Uterus (tissue), 4 donors: Measurements from ENCODE around the gene SOX5. TPM values are rescaled to one million over a fixed set of nuclear protein-coding genes. Genes with fewer than 3 reads are reported as not detected.

Experiments used
- DNase-seq, 2 donors: peaks; one replicate each; pipeline ENCODE4 v3.0.0-alpha.2; 2019 to 2020
- H3K27ac ChIP-seq, 2 donors: fragments of 200-600 bp; sonication (generic); 1 replicate in 1 of 2; 2 replicates in 1 of 2; pipeline ENCODE4 v1.5.1; 2016 to 2018
- H3K27me3 ChIP-seq, 2 donors: fragments of 200-600 bp; sonication (generic); one replicate each; pipeline ENCODE4 v1.5.1; 2018 to 2019; ENCODE audit warnings: control low read depth in 1 of 2
- H3K36me3 ChIP-seq, 2 donors: fragments of 200-600 bp; sonication (generic); one replicate each; pipeline ENCODE4 v1.5.1; 2019; ENCODE audit warnings: control low read depth in 1 of 2
- H3K4me1 ChIP-seq, 2 donors: fragments of 200-600 bp; sonication (generic); one replicate each; pipeline ENCODE4 v1.5.1; 2018 to 2019; ENCODE audit warnings: control low read depth in 1 of 2
- H3K4me3 ChIP-seq, 2 donors: fragments of 200-600 bp; sonication (generic); 1 replicate in 1 of 2; 2 replicates in 1 of 2; pipeline ENCODE4 v1.5.1; 2018 to 2019; ENCODE audit warnings: mild to moderate bottlenecking in 1 of 2
- H3K9me3 ChIP-seq, 2 donors: fragments of 200-600 bp; sonication (generic); one replicate each; pipeline ENCODE4 v1.5.1; 2019; ENCODE audit warnings: control low read depth in 1 of 2
- CTCF ChIP-seq, 4 experiments: fragments of 200-600 bp in 2 of 4; fragments of 450-650 bp in 2 of 4; sonication (generic) in 2 of 4; IDR thresholded peaks; one replicate each; pipeline ENCODE4 v1.5.1; 2016 to 2019; ENCODE audit warnings: antibody characterized with exemption in 4 of 4, mild to moderate bottlenecking in 2 of 4, moderate library complexity in 1 of 4
- POLR2A ChIP-seq, 2 donors: fragments of 450-650 bp; IDR thresholded peaks; one replicate each; pipeline ENCODE4 v1.6.1; 2016; ENCODE audit warnings: antibody characterized with exemption in 2 of 2, mild to moderate bottlenecking in 1 of 2, moderate library complexity in 1 of 2
- intact Hi-C: fragments of 100-400 bp; cut with DNase I; formaldehyde crosslinking; loops from one replicate; pipeline ENCODE4 v1.15.1; 2023; ENCODE audit warnings: low total_unique reads
- total RNA-seq, 4 donors: library from RNA; depleted of rRNA in 3 of 4; stranded (reverse); fragments of >200 nt in 3 of 4; gene quantifications; one replicate each; pipeline versions ENCODE4 v1.1.0 to v1.2.4, GENCODE V29; 2014 to 2023
- donor health status: DM: yes; HTN: yes; CAD: no.

The SOX5 gene
- total RNA-seq, 4 donors from 2014 or later = 9.1 to 69.5 (median 31.2) TPM

GRCh38 chr12:23640754-23641153 is 308.7 kb downstream of the SOX5 start:
- intact Hi-C loops = no loop called here
- no peak overlapping the region for H3K27ac ChIP-seq
- no peaks in the 10 kb centered on the region for H3K4me1 ChIP-seq

DNA sequence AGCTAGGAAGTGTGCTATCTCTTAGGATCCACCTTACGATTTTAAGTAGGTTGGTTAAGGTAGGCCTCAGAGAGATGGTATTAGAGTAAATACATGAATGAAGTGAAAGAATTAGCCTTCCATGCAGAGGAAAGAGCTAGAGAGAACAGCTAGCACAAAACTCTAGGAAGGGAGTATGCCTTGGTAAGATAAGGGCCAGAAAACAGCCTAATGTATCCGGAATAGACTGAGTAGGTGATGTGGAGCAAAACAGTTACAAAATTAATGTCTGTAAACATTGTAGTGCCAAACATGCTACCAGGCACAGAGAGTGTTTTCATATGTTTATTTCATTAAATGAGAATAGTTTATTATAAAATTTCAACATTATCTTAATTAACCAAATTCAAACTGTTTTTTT is 315.1 kb downstream of the SOX5 start:
- no peak overlapping the region for H3K27ac ChIP-seq
- no peaks in the 10 kb centered on the region for H3K36me3 ChIP-seq
- no peaks in the 10 kb centered on the region for H3K27me3 ChIP-seq
- H3K4me3 ChIP-seq = no peak overlapping the region
- intact Hi-C loops = no loop called here
- no peak for TF ChIP-seq CTCF (IDR thresholded peaks at IDR 0.05)
- TF ChIP-seq POLR2A (IDR thresholded peaks at IDR 0.05) = no peak
- no peaks in the 10 kb centered on the region for H3K9me3 ChIP-seq
- no peak for DNase-seq
- H3K4me1 ChIP-seq = no peaks in the 10 kb centered on the region

More at GRCh38 chr12:23640754-23641153, 308.7 kb downstream of the SOX5 start:
- no peaks in the 10 kb centered on the region for H3K27me3 ChIP-seq
- TF ChIP-seq CTCF (IDR thresholded peaks at IDR 0.05) (no peak), POLR2A (IDR thresholded peaks at IDR 0.05) (no peak)
- no peak overlapping the region for H3K4me3 ChIP-seq
- DNase-seq = no peak
- no peaks in the 10 kb centered on the region for H3K9me3 ChIP-seq
- H3K36me3 ChIP-seq = peaks cover 0 to 2% of the 10 kb centered on the region in 2 donors

- Histone ChIP-seq H3K36me3 (no peaks in the 10 kb centered on the region), H3K4me3 (no peak overlapping the region), H3K9me3 (no peaks in the 10 kb centered on the region), H3K27me3 (no peaks in the 10 kb centered on the region), H3K27ac (no peak overlapping the region), H3K4me1 (no peaks in the 10 kb centered on the region)
- intact Hi-C loops = no loop called here
- no peak for TF ChIP-seq POLR2A (IDR thresholded peaks at IDR 0.05)
- TF ChIP-seq CTCF (IDR thresholded peaks at IDR 0.05) = no peak
- DNase-seq = no peak
Measured at GRCh38 chr12:23631786-23632377, 317.6 kb downstream of the SOX5 start.

DNA sequence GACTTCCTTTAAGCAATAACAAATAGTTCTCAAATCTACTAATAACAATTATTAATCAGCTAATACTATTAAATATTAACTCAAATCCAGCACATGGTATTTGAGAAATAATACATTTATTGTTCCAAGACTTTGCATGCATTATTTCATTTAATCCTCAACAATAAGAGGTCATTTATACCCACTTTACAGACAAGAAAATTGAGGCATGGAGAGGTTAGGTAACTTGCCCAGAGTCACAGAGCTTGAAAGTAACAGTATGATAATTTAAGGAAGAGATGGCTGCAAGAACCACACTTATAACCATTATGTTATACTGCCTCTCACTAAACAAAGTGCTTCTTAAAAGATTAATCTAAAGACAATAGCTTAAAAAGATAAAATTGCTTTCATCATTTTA is 318.9 kb downstream of the SOX5 start:
- Histone ChIP-seq H3K27me3 (no peaks in the 10 kb centered on the region), H3K27ac (no peak overlapping the region), H3K4me3 (no peak overlapping the region), H3K36me3 (no peaks in the 10 kb centered on the region), H3K9me3 (no peaks in the 10 kb centered on the region), H3K4me1 (no peaks in the 10 kb centered on the region)
- no peak for DNase-seq
- no peak for TF ChIP-seq CTCF (IDR thresholded peaks at IDR 0.05)
- no peak for TF ChIP-seq POLR2A (IDR thresholded peaks at IDR 0.05)
- intact Hi-C loops = no loop called here

DNA sequence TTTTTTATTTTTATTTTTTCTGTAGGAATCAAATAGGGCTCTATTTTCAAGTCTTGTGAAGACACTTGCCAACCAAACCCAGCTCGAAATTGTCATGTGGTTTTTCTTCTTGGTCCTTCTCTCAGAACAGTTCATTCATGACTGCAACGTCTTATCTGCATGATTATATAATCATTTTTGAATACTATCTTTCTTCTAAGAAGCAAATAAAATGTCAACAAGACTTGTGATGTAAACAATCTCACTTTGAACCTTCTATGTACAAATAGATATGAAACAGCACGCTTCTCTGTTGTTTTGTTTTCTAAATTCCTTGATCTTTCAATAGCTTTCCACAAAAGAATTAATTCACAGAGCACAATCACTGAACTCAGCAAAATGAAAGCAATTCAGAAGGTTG is 320.7 kb downstream of the SOX5 start:
- Histone ChIP-seq H3K4me1 (no peaks in the 10 kb centered on the region), H3K36me3 (no peaks in the 10 kb centered on the region), H3K4me3 (no peak overlapping the region), H3K27ac (no peak overlapping the region), H3K27me3 (no peaks in the 10 kb centered on the region), H3K9me3 (no peaks in the 10 kb centered on the region)
- intact Hi-C loops = no loop called here
- no peak for TF ChIP-seq POLR2A (IDR thresholded peaks at IDR 0.05)
- no peak for DNase-seq

- TF ChIP-seq POLR2A (IDR thresholded peaks at IDR 0.05) = no peak
- no peak for TF ChIP-seq CTCF (IDR thresholded peaks at IDR 0.05)
- Histone ChIP-seq H3K27me3 (no peaks in the 10 kb centered on the region), H3K27ac (no peak overlapping the region), H3K4me3 (no peak overlapping the region), H3K4me1 (no peaks in the 10 kb centered on the region), H3K9me3 (no peaks in the 10 kb centered on the region), H3K36me3 (no peaks in the 10 kb centered on the region)
- no peak for DNase-seq
- intact Hi-C loops = no loop called here
Measured at GRCh38 chr12:23626791-23627190, 322.7 kb downstream of the SOX5 start.
